ENCODE data around the gene ANK3.

GRCh38 chr10:60384708-60385398 lies 4.8 kb downstream of the ANK3 start:
- TF ChIP-seq CTCF (IDR thresholded peaks at IDR 0.05) = no peak
- TF ChIP-seq, protein P1, sequence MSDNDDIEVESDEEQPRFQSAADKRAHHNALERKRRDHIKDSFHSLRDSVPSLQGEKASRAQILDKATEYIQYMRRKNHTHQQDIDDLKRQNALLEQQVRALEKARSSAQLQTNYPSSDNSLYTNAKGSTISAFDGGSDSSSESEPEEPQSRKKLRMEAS (CRISPR knock-in tag; IDR thresholded peaks at IDR 0.05) = no peak

Measured in WTC11 (cell line).